GM20431 (cell line): ENCODE data around the gene MYO5A.
"Not testable (repeated sequence)": the region's sequence is repeated elsewhere in the genome, so short reads cannot be mapped to it uniquely, and the experiment has no call there.

ENCODE experiments used
- in situ Hi-C: fragments of 300-500 bp; cut with MseI, MboI; formaldehyde crosslinking; loops from one replicate; pipeline ENCODE4 v1.15.0; 2020; ENCODE audit warnings: low sequenced_read_pairs; ENCODE audit not compliant: unreplicated experiment

Gene MYO5A

DNA sequence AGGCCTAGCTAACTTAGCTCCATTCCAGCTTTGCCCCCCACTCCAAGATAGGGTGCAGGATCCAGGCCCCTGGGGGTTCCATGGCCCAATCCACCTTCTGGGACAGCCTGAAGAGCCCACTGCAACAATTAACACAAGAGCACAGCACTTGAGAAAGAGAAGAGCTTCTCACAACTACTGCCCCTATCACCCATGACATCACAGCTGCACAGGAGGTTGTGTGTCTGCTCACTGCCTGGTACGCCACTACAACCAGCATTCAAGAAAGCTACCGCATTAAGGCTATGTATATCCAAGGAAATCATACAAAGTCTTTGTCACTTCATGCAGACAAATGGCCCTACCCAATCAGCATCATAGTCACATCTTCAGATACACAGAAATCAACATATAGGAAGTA, 62.0 kb downstream of the MYO5A start:
- in situ Hi-C loops, result no loop called here

DNA sequence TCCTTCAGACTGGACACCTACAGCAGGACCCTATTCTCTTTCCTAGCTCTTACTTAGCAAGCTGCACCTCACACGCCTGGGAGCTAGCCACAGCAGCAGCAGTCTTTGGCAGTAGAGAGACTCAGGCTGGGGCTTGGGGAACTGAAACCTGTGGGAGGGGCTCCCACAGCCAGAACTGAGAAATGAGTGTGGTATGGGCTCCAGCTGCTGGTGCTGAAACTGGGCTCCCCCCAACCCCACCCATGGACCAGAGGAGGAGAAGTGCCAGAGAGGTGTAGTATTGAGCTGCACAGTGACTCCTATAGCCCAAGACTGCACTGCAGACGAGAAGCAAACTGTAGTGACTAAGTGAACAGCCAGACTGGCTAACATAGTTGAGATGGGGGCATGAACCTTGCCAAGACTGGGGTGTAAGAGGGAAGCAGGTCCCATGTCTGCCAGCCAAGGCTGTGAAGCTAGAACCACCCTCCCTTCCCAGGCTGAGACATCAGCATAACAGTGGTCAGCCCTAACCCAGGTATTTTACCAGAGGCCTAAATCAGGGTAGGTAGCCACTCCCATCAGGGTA, 62.5 kb downstream of the MYO5A start:
- in situ Hi-C loops, result no loop called here

DNA sequence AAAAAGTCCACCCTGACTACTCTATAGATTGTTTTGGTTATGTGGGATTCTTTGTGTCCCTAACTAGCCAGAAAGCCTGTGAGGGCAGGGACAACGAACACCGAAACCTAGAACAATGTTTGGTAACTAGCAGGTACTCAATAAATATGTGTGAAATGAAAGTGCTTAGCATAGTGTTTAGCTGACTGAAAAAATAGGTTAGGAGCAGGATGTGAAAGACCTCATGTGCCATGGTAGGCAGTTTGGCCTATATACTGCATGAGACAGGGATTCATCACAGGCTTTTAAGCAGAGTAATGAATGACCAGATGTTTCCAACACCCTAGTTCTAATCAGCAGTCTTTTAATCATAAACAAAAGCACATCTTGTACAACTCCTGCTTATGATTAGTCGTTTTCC, 64.2 kb downstream of the MYO5A start:
- in situ Hi-C loops, result no loop called here

GRCh38 chr15:52464040-52464439, 64.6 kb downstream of the MYO5A start:
- in situ Hi-C loops, result no loop called here

DNA sequence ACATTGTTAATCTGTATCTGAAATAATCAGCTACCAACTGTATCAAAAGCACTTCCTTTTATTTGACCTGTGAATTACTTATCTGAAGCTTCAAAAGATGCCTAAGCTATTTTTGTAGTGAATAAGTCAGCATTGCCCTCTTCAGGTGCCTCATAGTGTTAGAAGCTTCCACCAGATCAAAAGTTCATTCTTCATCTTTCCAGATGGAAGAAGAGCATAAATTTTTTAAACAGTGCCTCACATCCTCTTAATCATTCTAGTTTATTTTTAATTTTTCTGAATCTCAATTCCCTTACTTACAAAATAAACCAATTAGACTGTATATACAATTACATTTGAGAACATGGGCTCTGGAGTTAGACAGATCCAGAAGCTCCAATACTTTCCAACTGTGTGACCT, 65.0 kb downstream of the MYO5A start:
- in situ Hi-C loops, result no loop called here

DNA sequence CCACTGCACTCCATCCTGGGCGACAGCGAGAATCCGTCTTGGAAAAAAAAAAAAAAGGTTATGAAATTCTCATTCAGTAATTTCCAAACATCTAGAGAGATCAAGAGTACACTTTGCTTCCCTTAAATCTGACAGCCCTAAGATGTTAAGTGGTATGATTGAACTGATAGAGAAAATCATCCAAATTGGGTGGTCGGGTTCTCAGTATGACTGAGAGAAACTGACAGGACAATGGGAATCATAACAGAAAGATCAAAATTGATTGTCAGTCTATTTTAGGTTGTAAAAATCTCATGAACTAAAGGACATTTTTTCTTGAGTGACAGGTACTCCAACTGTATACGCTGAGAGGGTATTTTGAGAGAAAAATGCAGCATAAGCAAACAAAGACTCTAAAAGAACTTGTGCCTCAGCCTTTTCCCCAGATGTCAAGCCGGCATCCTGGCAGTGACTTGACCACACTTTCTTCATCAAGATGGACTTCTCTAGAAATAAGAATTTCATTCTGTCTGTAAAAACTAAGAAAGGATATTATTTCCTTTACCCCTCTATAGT, 65.8 kb downstream of the MYO5A start:
- in situ Hi-C loops, result no loop called here

DNA sequence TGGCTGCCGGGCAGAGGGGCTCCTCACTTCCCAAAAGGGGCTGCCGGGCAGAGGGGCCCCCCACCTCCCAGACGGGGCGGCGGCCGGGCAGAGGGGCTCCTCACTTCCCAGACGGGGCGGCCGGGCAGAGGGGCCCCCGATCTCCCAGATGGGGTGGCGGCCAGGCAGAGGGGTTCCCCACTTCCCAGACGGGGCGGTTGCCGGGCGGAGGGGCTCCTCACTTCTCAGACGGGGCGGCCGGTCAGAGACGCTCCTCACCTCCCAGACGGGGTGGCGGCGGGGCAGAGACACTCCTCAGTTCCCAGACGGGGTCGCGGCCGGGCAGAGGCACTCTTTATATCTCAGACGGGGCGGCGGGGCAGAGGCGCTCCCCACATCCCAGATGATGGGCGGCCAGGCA, 69.0 kb downstream of the MYO5A start:
- in situ Hi-C loops, result not testable (repeated sequence)

DNA sequence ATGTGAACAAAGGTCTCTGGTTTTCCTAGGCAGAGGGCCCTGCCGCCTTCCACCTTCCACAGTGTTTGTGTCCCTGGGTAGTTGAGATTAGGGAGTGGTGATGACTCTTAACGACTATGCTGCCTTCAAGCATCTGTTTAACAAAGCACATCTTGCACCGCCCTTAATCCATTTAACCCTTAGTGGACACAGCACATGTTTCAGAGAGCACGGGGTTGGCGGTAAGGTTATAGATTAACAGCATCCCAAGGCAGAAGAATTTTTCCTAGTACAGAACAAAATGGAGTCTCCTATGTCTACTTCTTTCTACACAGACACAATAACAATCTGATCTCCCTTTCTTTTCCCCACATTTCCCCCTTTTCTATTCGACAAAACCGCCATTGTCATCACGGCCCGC, 69.4 kb downstream of the MYO5A start:
- in situ Hi-C loops, result not testable (repeated sequence)

DNA sequence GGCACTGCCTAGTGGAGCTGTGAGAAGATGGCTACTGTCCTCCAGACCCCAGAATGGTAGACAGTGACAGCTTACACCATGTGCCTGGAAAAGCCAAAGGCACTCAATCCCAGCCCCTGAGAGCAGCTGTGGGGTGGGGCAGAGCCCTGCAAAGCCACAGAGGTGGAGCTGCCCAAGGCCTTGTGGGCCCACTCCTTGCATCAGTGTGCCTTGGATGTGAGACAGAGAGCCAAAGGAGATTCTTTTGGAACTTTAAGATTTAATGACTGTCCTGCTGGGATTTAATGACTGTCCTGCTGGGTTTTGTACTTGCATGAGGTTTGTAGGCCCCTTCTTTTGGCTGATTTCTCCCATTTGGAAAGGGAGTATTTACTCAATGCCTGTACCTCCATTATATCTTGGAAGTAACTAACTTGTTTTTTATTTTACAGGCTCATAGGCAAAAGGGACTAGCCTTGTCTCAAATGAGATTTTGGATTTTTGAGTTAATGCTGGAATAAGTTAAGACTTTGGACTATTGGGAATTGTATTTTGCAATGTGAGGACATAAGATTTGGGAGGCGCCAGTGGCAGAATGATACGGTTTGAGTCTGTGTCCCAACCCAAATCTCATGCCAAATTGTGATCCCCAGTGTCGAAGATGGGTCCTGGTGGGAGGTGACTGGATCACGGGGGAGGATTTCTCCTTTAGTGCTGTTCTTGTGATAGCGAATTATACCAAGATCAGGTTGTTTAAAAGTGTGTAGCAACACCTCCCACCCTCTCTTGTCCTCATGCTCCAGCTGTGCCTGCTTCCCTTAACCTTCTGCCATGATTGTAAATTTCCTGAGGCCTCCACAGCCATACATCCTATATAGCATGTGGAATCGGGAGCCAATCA, 80.4 kb downstream of the MYO5A start:
- in situ Hi-C loops, result no loop called here

DNA sequence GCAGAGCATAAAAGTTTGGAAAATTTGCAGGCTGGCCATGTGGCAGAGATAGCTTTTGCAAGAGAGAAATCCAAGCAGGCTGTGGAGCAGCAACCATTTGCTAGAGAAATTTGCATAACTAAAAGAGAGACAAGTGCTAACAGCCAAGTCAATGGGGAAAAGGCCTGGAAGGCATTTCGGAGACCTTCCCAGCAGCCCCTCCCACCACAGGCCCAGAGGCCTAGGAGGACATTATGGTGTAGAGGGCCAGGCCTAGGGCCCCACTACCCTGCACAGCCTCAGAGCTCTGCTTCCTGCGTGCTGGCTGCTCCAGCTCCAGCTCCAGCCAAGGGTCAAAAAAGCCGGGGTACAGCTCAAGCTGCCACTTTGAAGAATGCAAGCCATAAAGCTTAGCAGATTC, 82.7 kb downstream of the MYO5A start:
- in situ Hi-C loops, result no loop called here

DNA sequence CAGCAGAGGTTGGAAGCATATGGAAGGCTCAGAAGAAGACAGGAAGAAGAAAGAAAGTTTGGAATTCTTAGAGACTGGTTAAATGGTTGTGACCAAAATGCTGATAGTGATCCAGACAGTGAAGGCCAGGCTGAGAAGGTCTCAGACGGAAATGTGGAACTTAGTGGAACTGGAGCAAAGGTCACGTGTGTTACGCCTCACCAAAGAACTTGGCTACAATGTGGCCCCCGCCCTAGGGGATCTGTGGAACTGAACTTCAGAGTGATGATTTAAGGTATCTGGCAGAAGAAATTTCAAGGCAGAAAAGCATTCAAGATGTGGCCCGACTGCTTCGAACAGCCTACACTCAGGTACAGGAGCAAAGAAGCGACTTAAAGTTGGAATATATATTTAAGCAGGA, 83.1 kb downstream of the MYO5A start:
- in situ Hi-C loops, result no loop called here

- in situ Hi-C loops, result not testable (repeated sequence)
Observed at GRCh38 chr15:52443205-52443604, 85.5 kb downstream of the MYO5A start.

DNA sequence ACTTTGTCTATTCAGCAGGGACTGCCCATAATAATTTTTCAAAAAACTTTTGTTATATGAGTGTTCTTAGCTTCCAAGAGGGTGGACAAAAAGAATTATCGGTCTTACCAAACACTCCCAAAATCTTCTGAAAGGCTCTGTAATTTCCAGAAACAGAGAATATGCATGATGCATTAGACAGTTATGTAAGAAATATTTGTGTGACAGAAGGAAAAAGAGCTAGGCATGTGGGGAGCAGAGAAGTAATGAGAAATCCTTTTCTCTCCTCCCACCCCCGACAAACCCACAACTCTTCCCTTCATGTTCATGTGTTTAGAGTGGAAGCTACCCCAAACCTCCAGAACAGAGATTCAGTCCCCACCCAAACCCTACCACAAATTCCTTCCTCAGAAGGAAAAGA, 86.8 kb downstream of the MYO5A start:
- in situ Hi-C loops, result no loop called here

- in situ Hi-C loops, result no loop called here
Observed at GRCh38 chr15:52440946-52441345, 87.7 kb downstream of the MYO5A start.

GRCh38 chr15:52440414-52440813, 88.3 kb downstream of the MYO5A start:
- in situ Hi-C loops, result no loop called here

DNA sequence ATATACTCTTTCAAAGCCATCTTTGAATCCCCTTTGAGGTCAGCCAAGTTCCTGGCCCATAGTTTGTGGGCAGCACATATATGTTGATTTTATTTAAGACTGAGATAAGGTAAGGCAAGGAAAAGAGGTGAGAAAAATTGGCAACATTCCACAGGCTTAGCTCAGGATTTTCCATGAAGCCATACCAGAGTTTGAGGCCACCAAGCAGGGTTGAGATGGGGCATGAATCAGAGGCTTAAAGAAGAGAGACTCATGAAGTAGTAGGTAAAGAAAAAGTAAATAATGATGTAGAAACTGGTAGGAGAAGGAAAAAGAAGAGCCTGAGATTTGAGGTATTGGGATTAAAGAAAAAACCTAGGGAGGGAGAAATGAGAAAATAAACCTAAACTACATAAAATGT, 89.2 kb downstream of the MYO5A start:
- in situ Hi-C loops, result no loop called here

DNA sequence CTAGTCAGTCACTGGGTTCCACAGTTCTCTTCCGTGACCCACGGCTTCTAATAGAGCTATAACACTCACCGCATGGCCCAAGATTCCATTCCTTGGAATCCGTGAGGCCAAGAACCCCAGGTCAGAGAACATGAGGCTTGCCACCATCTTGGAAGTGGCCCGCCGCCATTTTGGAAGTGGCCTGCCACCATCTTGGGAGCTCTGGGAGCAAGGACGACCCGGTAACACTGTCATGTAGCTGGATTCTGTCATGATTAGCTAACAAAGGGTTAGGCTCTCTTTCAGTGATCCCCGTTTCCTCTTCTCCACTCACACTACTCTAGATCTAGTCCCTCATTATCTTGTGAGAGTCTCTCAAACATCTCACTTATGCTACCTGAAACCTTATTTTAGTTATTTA, 89.6 kb downstream of the MYO5A start:
- in situ Hi-C loops, result not testable (repeated sequence)

- in situ Hi-C loops, result no loop called here
Observed at GRCh38 chr15:52438047-52438446, 90.6 kb downstream of the MYO5A start.

DNA sequence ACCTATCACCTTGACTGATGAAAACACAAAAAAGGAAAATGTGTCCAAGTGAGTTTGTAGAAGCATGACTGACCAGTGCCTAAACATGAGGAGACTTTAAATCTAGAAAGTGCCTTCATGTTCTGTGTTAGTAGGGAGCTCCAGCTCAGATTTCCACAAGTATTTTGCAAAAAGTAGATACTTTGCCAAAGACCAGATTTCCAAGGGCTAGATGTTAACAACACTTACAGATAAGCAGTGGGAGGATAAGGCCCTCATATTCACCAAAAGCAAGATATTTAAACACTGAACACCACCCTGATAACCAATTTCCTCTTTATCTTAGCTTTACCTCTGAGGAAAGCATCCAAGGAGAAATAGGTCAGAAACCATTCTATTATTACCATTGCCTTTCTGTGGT, 91.0 kb downstream of the MYO5A start:
- in situ Hi-C loops, result no loop called here

- in situ Hi-C loops, result no loop called here
Observed at GRCh38 chr15:52436981-52437380, 91.7 kb downstream of the MYO5A start.

- in situ Hi-C loops, result no loop called here
Observed at GRCh38 chr15:52434885-52435284, 93.8 kb downstream of the MYO5A start.

DNA sequence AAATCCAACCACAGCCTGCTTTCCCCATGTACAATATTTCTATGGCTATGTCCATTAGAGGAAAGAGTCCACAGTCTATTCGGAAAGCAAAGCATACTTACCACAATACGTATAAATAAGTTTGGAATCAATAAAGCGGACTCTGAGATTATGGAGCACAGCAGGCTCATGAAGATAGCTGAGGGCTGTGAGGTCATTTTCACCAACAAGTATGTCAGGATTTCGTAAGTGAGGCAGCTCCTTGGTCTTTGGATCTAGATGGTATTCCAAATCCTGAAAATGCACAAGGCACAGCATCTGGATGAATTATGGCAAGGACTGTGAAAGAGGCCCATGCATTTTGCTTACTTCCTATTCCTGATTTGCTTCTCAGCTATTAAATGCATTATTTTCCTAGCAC, 100.4 kb downstream of the MYO5A start:
- in situ Hi-C loops, result no loop called here
